ENCODE results near the gene TMEM150A.
A peak's percentile ranks its signal among the peaks of the same experiment; 100 is the strongest.

Gene TMEM150A

DNA sequence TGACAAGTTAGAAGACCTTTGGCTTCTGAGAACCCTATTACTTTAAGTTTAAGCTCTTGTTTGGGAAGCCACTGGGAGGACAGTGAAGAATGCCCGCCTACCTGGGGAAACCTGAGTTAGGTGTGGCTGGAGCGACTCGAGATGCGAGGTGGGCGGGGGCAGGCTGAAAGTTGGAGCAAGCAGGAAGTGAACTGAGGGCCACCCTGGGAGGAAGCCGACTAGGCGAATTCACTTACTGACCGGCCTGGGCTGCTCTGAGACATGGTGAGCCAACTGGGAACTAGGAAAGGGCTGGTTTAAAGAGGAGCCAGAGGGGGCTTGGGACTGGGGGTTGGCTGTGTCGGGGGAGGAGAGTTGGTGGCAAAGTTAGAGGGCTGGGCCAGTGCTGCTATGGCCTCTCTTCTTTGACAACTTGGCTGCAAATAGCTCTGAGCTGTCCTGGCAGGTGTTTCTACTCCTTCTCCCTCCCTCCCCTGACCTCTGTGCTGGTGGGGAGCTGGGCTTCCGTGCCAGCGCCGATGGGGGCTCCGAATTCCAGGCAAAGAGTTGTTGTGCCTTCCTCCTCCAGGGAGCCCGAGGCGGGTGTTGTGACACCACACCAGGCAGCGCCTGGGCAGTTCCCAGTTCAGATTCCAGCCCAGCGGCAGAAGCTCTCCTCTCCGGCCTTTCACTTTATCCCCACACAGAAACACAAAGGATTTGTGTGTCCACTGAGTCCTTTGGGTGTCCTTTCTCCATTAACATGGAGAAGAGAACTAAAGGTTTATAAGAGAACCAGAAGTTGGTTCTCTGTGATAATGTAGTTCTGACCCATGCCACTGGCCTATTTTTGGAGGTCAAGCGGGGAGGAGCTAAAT, 24.9 kb downstream of the TMEM150A start, which contains the start of gene VAMP8:
TSS of gene VAMP8 (plus strand) at position 201 of the 857 bp plus-strand sequence. CDS start at position 262, 61 bp downstream.
- Histone ChIP-seq H3K79me2 (ENCODE audit: insufficient read depth, low read length) (peaks cover 40% of the 10 kb centered on the region), H3K4me2 (ENCODE audit: low read depth, low read length, poor library complexity, severe bottlenecking) (peak within 1 kb of the TSS; percentile 85), H4K20me1 (ENCODE audit: insufficient read depth, low read length, poor library complexity, severe bottlenecking) (no peaks in the 10 kb centered on the region), H3K9me2 (replicated peaks; ENCODE audit: low read depth, low read length) (no peaks in the 10 kb centered on the region), H3K9ac (ENCODE audit: low read depth, low read length, poor library complexity, severe bottlenecking) (peak within 1 kb of the TSS; percentile 84), H3K4me3 (ENCODE audit: low read length, poor library complexity, severe bottlenecking) (peak within 1 kb of the TSS; percentile 84), H3K9me3 (ENCODE audit: insufficient read depth, low read depth, low read length) (no peaks in the 10 kb centered on the region), H2AFZ (ENCODE audit: low read length) (peak within 1 kb of the TSS; percentile 72), H3K4me1 (ENCODE audit: insufficient read depth, low read length, poor library complexity, severe bottlenecking) (peaks cover 24% of the 10 kb centered on the region), H3K27me3 (ENCODE audit: insufficient read depth, low read length, poor library complexity, severe bottlenecking) (no peaks in the 10 kb centered on the region), H3F3A (ENCODE audit: low read depth) (no peaks in the 10 kb centered on the region), H3K36me3 (ENCODE audit: insufficient read depth, low read length) (no peaks in the 10 kb centered on the region)
- no peak for TF ChIP-seq EZH2phosphoT487 (IDR thresholded peaks at IDR 0.05; ENCODE audit: borderline replicate concordance)
- TF ChIP-seq, protein P1, sequence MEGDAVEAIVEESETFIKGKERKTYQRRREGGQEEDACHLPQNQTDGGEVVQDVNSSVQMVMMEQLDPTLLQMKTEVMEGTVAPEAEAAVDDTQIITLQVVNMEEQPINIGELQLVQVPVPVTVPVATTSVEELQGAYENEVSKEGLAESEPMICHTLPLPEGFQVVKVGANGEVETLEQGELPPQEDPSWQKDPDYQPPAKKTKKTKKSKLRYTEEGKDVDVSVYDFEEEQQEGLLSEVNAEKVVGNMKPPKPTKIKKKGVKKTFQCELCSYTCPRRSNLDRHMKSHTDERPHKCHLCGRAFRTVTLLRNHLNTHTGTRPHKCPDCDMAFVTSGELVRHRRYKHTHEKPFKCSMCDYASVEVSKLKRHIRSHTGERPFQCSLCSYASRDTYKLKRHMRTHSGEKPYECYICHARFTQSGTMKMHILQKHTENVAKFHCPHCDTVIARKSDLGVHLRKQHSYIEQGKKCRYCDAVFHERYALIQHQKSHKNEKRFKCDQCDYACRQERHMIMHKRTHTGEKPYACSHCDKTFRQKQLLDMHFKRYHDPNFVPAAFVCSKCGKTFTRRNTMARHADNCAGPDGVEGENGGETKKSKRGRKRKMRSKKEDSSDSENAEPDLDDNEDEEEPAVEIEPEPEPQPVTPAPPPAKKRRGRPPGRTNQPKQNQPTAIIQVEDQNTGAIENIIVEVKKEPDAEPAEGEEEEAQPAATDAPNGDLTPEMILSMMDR (conservative IDR thresholded peaks at IDR 0.05; ENCODE audit: low read length): no peak

DNA sequence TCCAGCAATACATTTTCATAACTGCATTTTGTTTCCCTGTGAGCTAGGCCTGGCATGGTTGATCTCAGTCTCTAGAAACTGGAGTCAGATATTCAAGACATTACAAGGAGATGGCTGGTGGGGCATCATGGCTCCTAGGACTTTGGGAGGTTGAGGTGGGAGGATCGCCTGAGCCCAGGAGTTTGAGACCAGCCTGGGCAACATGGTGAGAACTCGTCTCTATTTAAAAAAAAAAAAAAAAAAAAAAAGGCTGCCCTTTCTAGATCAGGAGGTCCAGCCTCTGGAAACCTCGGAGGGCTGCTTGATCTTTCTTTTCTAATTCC, 25.5 kb downstream of the TMEM150A start:
- peak overlapping the region; percentile 72 for H2AFZ ChIP-seq (ENCODE audit: low read length)
- no peak for TF ChIP-seq EZH2phosphoT487 (IDR thresholded peaks at IDR 0.05; ENCODE audit: borderline replicate concordance)
- TF ChIP-seq, protein P1 (conservative IDR thresholded peaks at IDR 0.05; ENCODE audit: low read length): no peak
- no peaks in the 10 kb centered on the region for H3K9me3 ChIP-seq (ENCODE audit: insufficient read depth, low read depth, low read length)
- no peaks in the 10 kb centered on the region for H3K9me2 ChIP-seq (replicated peaks; ENCODE audit: low read depth, low read length)
- H3K27me3 ChIP-seq (ENCODE audit: insufficient read depth, low read length, poor library complexity, severe bottlenecking): no peaks in the 10 kb centered on the region
- H3K9ac ChIP-seq (ENCODE audit: low read depth, low read length, poor library complexity, severe bottlenecking): peak overlapping the region; percentile 84
- H3F3A ChIP-seq (ENCODE audit: low read depth): no peaks in the 10 kb centered on the region
- no peaks in the 10 kb centered on the region for H4K20me1 ChIP-seq (ENCODE audit: insufficient read depth, low read length, poor library complexity, severe bottlenecking)
- peak overlapping the region; percentile 85 for H3K4me2 ChIP-seq (ENCODE audit: low read depth, low read length, poor library complexity, severe bottlenecking)
- no peaks in the 10 kb centered on the region for H3K36me3 ChIP-seq (ENCODE audit: insufficient read depth, low read length)
- H3K79me2 ChIP-seq (ENCODE audit: insufficient read depth, low read length): peaks cover 40% of the 10 kb centered on the region
- H3K4me1 ChIP-seq (ENCODE audit: insufficient read depth, low read length, poor library complexity, severe bottlenecking): peaks cover 24% of the 10 kb centered on the region
- peak overlapping the region; percentile 84 for H3K4me3 ChIP-seq (ENCODE audit: low read length, poor library complexity, severe bottlenecking)

DNA sequence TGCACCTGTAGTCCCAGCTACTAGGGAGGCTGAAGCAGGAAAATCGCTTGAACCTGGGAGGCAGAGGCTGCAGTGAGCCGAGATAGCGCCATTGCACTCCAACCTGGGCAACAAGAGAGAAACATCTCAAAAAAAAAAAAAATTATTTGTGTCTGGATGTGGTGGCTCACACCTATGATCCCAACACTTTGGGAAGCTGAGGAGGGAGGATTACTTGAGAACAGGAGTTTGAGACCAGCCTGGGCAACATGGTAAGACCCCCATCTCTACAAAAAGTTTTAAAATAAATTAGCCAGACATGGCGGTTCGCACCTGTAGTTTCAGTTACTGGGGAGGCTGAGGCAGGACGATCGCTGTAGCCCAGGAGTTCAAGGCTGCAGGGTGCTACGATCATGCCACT, 26.8 kb downstream of the TMEM150A start:
- H3K36me3 ChIP-seq (ENCODE audit: insufficient read depth, low read length): no peaks in the 10 kb centered on the region
- no peak overlapping the region for H3K4me2 ChIP-seq (ENCODE audit: low read depth, low read length, poor library complexity, severe bottlenecking)
- H3K9me2 ChIP-seq (replicated peaks; ENCODE audit: low read depth, low read length): no peaks in the 10 kb centered on the region
- no peaks in the 10 kb centered on the region for H3K27me3 ChIP-seq (ENCODE audit: insufficient read depth, low read length, poor library complexity, severe bottlenecking)
- H3K4me3 ChIP-seq (ENCODE audit: low read length, poor library complexity, severe bottlenecking): no peak overlapping the region
- no peaks in the 10 kb centered on the region for H3K9me3 ChIP-seq (ENCODE audit: insufficient read depth, low read depth, low read length)
- H3K9ac ChIP-seq (ENCODE audit: low read depth, low read length, poor library complexity, severe bottlenecking): no peak overlapping the region
- no peak overlapping the region for H2AFZ ChIP-seq (ENCODE audit: low read length)
- TF ChIP-seq EZH2phosphoT487 (IDR thresholded peaks at IDR 0.05; ENCODE audit: borderline replicate concordance): no peak
- TF ChIP-seq, protein P1 (conservative IDR thresholded peaks at IDR 0.05; ENCODE audit: low read length): no peak
- H3K4me1 ChIP-seq (ENCODE audit: insufficient read depth, low read length, poor library complexity, severe bottlenecking): peaks cover 24% of the 10 kb centered on the region
- peaks cover 33% of the 10 kb centered on the region for H3K79me2 ChIP-seq (ENCODE audit: insufficient read depth, low read length)
- H3F3A ChIP-seq (ENCODE audit: low read depth): no peaks in the 10 kb centered on the region
- no peaks in the 10 kb centered on the region for H4K20me1 ChIP-seq (ENCODE audit: insufficient read depth, low read length, poor library complexity, severe bottlenecking)

Measured in Loucy (cell line).